GM04504 (cell line): ENCODE data around the gene SUN3.

Experiments
- DNase-seq: peaks from one replicate; pipeline ENCODE4 v3.0.0-alpha.2; 2012; ENCODE audit warnings: low read depth

Gene SUN3, protein sequence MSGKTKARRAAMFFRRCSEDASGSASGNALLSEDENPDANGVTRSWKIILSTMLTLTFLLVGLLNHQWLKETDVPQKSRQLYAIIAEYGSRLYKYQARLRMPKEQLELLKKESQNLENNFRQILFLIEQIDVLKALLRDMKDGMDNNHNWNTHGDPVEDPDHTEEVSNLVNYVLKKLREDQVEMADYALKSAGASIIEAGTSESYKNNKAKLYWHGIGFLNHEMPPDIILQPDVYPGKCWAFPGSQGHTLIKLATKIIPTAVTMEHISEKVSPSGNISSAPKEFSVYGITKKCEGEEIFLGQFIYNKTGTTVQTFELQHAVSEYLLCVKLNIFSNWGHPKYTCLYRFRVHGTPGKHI

DNA sequence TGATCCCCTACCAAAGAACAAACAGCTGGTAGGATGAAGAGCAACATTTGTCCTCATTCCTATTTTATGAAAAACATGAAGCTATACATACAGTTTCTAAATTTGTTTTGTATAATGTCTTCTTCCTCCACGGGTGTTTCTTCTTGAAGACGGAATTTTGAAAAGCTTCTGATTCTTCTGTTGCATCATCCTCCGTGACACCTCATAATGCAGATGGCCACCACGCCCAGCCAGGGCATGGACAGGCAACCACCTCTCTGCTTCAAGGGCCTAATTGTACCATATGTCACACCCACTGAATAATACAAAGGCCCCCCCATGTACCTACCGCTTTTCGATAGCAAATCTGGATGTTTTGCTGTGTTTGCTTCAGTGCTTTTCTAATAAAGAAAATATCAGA lies at the start of gene SUN3:
TSS of gene SUN3 (minus strand) at position 170 of the 400 bp plus-strand sequence. CDS start at position 1, 169 bp downstream.
- no peak for DNase-seq

DNA sequence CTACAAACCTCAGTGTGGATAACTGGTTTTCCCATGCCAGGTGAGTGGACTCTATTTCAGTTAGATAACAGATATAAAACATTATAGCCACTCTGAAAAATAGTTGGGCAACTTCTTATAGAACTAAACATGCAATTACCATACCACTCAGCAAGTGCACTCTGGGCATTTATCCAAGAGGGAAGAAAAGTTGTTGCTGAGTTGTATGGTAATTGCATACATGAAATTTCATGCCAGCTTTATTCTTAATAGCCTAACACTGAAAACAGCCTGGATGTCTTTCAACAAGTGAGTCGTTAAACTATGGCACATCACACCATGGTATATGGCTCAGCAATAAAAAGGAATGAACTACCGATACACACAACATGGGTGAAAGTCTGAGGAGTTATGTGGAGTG lies 49.6 kb upstream of the SUN3 start:
- no peak for DNase-seq

DNA sequence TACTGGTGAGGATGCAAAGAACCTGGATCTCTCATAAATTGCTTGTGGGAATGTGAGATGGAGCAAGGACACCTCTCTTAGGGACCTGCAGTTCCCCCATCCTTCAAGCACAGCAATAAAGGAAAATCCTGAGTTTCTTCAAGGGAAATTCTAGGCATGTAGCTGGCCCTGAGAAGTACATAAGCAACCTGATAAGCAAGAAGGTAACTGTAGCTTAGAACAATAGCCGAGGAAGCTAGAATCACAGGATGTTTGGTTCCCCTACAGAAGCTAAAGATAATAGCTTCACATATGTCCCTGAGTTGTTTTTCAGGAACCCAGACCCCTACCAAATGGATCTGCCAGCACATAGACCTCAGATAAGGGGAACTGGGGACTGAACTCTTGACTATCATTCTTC lies 48.5 kb upstream of the SUN3 start:
- no peak for DNase-seq

DNA sequence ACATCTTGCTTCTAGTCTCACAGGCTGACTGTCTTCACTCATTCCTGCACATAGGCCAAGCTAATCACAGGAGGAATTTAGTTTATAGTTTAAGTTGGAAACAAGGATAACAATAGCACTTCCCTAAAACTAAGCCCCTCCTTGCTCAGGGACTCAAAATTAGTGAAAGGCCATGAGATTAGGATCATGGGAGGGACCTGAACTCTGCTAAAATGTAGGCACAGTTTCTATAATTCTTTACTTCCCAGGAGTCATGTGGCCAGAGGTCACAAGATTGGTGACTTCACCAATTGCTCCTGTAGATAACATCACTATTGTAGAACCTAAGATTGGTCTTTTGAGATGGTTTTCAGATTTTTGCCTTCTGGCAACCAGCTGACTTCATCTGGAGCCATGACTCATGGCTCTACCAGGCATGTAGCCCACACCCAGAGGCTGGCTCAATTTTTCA lies 45.3 kb upstream of the SUN3 start:
- no peak for DNase-seq

DNA sequence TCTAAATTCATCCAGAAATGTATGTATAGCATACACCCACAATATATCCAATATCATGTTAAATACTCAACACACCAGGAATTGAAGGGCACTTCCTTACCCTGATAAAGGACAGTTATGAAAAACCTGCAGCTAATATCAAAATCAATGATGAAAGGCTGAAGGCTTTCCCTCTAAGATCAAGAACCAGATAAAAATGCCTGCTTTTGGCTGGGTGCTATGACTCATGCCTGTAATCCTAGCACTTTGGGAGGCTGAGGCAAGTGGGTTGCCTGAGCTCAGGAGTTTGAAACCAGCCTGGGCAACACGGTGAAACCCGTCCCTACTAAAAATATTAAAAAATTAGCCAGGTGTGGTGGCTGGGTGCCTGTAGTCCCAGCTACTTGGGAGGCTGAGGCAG lies 38.6 kb upstream of the SUN3 start:
- DNase-seq = no peak

DNA sequence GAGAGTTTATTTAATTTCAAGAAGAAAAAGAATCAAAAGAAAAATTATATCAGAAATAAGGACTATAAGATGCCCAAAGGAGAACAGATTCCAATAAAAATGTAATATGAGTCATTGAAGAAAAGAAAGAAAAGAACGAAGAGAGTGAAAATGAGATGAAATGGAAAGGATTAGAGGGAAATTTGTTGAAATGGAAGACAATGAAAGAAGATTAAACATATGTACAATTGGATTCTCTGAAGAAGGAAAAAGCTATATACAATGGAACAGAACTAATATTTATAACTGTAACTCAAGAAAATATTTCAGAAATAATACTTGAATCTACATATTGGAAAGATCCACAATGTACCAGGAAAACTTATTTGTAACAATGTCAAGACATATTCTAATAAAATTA lies 35.1 kb upstream of the SUN3 start:
- DNase-seq = no peak

DNA sequence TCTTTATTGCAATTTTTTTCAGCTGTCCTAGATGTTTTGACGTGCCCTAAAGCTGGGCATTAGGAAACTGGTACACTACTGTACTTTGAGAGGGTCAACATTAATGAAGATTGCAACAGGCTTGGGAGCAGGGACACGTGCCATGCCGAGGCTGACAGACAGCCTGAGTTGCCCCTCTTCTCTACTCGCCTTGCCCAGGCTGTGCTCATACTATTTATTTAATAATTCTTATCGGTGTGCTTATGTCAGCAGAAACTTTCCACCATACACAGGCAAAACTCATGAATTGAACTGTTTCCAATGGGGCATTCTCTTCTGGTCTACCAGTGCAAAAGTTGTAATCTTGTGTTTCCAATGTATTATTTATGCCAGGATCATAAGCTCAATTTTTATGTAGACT lies 30.8 kb upstream of the SUN3 start:
- no peak for DNase-seq

DNA sequence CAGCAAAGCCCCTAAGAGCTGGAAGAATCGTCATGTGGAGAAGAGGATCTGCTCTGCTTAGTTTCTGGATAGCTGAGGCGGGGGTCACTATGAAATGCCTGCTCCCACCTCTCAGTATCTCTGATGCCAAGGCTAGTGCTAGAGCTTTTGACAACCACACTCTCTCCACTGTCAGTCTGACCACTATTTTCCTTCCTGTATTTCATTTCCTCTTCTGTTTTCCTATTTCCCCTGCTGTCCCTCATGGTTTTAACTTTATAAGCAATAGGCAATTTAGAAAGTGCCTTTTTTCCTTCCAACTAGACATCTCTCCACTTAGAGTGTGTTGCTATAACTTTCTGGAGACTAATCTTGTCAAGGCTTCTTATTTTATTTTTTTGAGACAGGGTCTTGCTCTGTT lies 30.1 kb upstream of the SUN3 start:
- DNase-seq = no peak

DNA sequence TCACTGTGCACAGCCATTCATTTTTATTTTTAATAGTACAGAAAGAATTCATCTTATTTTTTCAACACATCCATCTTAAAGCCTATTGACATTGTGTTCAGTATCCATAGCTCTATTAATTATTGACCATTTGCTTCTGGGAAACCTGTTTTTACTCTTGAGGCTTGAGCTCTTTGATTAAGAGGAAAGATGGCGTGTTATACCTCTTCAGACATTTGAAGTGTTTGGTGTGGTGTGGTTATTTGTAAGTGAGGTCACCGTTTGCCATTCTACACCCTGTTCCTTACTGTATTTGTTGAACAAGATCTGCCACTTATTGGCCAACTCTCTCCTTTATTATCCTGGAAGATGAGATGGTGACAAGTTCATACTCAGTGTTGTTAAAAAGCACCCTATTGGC lies 24.8 kb upstream of the SUN3 start:
- DNase-seq = no peak

DNA sequence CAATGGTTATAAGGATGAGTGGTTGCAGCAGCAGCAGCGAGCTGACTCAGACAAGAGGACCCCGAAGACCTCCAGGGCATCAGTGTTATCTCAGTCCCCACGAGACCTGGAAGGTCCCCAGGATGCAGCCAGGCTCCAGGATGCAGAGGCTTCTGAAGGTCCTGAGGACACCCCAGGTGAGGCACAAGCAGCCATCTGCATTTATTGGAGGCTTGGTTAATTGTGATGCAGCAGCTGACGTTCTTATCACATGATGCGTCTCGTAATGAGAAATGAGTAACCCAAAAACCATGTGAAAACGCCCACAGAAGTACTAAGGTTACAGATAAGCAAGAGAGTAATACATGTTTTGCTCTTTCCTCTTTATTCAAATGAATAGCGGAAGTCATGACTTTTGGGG lies 23.8 kb upstream of the SUN3 start:
- DNase-seq = no peak

DNA sequence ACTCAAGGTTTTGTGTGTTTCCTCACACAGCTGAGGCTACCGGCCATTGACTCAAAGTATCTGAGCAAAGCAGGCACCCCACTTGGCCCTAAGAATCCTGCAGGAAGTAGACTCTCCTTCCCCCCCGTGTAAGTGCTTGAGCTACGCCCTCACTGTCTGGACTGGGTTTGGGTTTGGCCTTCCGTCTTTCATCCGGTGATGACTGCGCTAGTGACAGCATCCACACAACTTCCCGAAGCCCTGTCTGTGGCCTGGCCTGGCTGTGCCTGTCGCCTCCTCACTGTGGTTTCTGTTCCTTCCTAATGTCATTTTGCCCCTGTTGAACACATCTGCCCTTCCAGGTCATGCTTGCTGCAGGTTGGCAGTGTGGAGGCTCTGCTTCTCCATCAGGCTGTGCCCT lies 20.9 kb upstream of the SUN3 start:
- DNase-seq = no peak

DNA sequence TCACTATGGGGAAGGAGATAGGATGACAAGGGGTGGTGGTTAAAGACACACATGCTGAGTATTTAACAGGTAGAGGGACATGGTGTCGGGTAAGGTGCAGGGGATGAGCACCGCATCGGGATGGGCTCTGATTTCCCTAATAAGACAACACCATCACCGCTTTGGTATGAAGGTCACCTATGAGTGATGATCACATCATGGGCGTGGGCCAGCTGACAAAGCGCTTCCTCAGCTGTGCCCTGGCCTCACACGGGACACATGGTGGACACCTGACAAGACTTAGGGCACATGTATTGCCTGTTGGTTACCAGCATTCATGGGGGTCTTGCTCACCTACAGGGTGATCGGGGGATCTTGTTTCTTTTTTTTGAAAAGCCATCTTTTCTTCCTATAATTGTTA lies 19.2 kb upstream of the SUN3 start:
- DNase-seq = no peak

DNA sequence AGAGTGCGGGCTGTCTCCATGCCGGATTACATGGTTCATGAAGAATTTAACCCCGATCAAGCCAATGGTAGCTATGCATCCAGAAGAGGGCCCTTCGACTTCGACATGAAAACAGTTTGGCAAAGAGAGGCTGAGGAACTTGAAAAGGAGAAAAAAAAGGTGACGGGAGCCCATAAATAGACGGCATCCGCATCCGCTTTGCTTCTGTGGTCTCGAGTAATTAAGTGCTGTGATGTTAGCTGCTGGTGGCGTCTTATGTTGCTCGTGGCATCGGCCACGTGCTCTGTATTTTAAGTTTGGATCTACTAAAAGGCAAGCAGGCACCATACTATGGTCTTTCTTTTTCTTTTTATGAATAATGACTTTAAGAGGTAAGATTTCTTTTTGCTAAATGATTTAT lies 17.6 kb upstream of the SUN3 start:
- DNase-seq = no peak

DNA sequence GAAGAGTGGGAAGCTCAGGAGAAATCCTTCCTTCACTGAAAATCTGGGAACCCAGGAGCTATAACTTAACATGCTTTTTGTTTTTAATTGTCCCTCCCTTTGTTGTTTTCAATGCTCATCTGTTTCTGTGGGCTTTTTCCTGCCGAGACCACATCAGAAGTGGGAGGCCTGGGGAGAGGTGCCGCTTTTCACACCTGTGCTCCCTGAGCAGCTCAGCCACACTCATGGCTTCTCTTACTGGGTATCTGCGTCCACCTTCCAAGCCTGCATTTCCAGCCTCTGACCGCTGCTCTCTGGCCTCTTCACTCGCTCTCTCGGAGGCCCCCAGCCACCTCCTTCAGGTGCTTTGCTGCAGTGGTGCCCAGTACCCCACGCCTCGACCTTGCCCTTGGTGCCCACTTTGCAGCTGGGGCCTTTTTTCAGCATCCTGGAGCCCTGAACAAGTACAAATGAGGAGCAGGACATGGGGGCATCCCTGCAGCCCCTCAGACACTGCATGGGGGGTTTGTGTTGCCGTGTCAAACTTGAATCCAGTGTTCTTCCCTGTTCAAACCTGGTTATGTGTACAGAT lies 16.4 kb upstream of the SUN3 start:
- DNase-seq = no peak

DNA sequence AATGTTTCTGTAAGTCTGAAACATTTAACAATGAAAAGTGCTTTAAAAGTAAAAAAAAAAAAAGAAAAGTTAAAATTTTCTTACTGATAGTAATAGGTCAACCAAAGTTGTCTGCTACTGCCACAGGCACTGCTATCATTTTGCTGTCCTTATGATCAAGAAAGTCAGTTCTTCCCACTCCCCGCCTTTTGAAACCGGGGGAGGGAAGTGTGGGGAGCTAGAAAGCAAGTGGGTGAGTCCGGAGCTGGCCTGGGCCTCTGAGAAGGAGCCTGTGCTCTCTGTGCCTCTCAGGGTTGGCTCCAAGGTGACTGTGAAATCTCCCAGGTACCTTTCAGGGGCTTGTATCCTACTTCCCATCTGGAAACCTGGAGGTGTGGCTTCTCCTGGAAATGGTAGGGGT lies 13.7 kb upstream of the SUN3 start:
- DNase-seq = no peak

DNA sequence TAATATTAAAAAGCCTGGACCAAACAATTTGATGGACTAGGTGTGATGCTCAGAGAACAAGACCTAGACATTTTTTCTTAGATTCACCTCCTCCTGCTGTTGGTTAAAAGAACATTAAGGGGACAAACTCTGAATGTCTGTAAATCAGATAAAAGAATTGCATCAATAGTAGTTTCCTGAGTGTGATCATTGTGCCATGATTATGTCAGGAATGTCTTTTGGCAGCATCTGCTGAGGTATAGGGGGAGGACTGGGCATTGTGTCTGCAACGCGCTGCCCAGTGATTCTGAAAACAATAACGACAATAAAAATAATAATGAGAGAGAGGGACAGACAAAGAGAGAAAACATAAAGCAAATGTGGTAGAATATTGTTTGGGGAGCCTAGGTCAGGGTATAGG lies 13.3 kb upstream of the SUN3 start:
- DNase-seq = peak; percentile 6

DNA sequence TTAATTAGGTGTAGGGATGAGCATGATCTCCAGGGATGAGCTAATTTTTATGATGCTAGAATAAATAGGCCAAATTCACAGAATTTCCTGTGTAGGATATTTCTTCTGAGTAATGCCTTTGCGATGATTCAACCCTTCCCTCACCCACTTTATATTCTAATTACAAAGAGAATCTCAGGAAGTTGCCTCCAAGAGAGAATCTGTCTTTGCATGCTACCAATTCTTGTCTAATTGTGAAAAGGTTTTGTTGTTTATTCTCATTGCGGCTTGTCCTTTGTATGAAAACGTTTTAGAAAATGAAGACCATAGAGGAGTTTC lies 12.7 kb upstream of the SUN3 start:
- DNase-seq = peak; percentile 47

DNA sequence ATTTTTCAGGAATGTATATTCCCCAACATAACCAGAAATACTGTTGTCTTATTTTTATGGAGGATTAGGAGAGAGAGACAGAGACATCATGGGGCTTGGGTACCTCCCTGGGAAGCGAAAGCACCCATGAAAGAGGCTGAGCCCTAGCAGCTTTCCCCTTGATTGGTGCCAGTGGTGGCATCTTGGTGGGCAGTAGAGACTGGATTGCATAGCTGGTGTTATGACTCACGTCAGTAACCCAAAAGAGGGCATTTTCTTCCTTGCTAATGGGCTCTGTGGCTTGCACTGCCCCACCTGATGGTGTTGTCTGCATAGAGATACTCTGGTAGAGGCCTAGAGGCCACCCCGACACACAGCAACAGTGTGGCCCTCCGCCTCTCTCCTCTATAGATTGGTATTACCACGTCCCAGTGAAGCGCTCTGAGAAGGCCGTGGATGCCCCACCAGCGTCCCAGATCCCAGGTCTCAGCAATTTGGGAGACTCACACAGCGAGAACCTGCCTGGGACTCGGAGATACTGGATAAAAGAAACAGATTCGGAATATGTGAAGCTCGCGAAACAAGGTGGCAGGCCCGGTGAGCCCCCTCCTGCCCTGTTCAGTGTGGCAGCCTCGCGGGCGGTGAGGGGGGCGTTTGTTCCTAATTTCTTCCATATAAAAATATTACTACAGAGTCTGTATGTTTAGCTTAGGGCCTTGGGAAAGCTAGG lies 12.2 kb upstream of the SUN3 start:
- no peak for DNase-seq

DNA sequence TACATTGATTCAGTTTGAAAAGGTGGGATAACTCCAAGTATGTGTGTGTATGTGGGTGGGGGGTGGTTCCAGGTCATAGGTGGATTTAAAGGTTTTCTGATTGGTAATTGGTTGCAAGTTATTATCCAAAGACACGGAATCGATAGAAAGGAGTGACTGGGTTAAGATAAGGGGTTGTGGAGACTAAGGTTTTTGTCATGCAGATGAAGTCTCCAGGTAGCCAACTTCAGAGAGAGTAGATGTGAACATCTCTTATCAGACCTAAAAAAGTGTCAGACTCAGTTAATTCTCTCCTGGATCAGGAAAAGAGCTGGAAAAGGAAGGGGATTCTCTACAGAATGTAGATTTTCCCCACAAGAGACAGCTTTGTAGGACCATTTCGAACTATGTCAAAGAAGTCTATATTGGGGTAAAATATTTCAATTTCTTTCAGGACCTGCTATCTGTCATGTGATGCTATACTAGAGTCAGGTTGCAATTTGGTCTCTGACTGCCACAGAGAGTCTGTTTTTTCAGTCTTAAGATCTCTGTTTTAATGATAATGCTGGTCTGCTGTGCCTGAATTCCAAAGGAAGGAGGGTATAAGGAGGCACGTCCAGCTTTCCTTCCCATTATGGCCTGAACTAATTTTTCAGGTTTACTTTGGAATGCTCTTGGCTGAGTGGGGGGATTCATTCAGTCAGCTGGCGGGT lies 10.1 kb upstream of the SUN3 start:
- no peak for DNase-seq

DNA sequence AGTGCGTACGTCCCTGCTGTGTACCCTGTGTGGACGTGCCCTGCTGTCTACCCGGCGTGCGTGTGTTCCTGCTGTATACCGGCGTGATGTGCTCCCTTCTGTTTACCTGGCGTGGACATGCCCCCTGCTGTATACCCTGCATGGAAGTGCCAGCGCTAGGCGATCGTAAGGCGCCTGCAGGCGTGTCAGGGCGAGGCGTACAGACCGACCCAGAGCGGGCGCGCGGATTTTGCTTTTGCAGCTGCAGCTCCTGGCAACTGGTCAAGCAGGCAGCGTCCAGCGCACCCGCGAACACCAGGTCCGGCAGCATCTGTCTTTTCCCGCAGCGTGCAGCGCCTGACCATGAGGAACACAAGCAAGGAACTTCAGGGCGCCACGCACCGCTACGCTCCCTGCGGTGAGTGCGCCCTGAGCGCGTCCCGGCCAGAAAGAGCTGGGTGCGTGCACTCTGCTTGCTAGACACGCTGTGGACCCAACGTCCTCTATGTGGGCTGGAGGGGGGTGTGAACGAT lies 7.1 kb upstream of the SUN3 start:
- peak; percentile 9 for DNase-seq

DNA sequence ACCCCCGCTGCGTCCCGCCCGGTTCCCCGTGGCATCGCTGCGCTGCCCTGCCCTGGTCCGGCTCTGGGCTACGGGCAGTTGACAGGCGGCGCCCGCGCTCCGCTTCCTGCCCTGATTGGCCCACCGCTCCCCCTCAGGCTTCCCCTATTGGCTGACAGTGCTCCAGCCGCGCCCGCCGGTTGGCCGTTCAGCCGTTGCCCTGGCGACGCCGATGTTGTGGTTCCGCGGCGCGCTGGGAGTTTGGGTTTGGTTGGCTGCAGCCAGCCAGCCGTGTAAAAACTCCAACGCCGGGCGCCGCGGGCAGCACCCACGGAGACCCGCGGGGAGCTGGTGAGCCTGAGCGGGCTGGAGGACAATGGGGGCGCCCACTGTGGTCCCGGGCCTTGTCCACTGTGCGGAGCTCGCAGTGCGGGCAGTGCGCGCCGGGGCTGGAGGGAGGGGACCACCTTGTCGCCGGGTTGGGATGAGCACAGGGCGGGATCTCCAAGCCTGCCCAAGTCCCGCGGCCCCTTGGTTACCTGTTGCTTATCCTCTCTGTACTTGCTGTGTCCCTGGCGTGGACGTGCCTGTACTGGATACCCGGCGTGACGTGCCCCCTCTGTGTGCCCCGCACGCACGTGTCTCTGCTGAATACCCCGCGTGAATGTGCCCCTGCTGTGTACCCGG lies 6.5 kb upstream of the SUN3 start, which contains the start of gene C7orf57:
TSS of gene C7orf57 (plus strand) at position 243 of the 666 bp plus-strand sequence. CDS start 766 bp downstream, outside the sequence.
- peak; percentile 70 for DNase-seq

DNA sequence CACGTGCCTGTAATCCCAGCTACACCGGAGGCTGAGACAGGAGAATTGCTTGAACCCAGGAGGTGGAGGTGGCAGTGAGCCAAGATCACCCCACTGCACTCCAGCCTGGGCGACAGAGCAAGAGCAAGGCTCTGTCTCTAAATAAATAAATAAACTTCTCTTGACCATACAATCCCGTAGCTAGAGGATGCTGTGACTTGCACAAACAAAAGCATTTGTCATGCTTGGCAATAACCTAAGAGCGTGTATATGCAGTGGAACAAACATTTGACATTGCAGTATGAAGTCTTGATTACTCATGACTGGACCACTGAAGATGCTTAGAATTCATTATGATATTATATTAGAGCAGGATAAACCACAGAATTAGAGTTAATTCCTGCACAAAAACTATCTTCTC lies 5.0 kb upstream of the SUN3 start:
- no peak for DNase-seq
